HPDE6-E6E7 (cell line): ENCODE results near the gene TTLL8.

Experiments used
- DNase-seq: peaks from one replicate; pipeline ENCODE4 v3.0.0; 2011; ENCODE audit warnings: missing footprints; ENCODE audit errors: extremely low spot score

TTLL8 gene

GRCh38 chr22:50061824-50062355 lies 3.8 kb upstream of the TTLL8 start:
- no peak for DNase-seq

GRCh38 chr22:50061141-50061823 lies 3.2 kb upstream of the TTLL8 start:
- no peak for DNase-seq

GRCh38 chr22:50060441-50061140 lies 2.5 kb upstream of the TTLL8 start:
- no peak for DNase-seq

GRCh38 chr22:50059881-50060262 lies 1.8 kb upstream of the TTLL8 start:
- DNase-seq: no peak

GRCh38 chr22:50058906-50059880 lies 1.1 kb upstream of the TTLL8 start:
- DNase-seq: no peak

DNA sequence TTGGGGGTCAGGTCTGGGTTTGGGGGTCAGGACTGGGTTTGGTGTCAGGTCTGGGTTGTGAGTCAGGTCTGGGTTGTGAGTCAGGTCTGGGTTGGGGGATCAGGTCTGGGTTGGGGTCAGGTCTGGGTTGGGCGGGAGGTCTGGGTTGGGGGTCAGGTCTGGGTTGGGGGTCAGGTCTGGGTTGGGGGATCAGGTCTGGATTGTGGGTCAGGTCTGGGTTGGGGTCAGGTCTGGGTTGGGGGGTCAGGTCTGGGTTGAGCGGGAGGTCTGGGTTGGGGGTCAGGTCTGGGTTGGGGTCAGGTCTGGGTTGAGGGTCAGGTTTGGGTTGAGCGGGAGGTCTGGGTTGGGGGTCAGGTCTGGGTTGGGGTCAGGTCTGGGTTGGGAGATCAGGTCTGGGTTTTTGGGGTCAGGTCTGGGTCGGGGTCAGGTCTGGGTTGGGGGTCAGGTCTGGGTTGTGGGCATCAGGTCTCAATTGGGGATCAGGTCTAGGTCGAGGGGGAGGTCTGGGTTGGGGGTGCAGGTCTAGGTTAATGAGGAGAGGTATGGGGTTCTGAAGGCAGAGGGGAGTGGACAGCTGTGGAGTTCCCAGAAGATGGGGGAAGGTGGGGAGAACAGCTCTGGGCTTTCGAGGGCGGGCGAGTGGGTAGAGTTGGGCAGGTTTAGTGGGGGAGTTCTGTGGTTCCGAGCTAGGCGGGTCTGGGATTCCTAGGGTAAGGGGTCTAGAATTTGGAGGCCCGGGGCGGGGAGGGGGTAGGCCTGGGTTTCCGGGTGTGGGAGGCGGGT lies 629 bp downstream of the TTLL8 start:
- DNase-seq: no peak

- DNase-seq: no peak
Measured at GRCh38 chr22:50056214-50056972, 1.7 kb downstream of the TTLL8 start.

DNA sequence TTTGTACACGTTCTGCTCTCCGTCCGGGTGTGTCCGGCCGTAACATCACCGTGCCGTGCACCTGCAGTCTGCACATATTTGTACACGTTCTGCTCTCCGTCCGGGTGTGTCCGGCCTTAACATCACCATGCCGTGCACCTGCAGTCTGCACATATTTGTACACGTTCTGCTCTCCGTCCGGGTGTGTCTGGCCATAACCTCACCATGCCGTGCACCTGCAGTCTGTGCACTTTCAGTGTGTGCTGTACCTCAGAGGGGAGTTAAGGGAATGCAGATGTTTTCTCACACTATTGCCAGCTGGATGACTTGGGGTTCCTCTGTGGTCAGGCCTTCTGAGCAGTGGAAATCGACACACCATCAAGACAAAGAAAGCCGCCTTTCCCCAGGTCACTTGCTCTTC lies 4.2 kb downstream of the TTLL8 start:
- no peak for DNase-seq

- no peak for DNase-seq
Measured at GRCh38 chr22:50051930-50052329, 6.2 kb downstream of the TTLL8 start.

DNA sequence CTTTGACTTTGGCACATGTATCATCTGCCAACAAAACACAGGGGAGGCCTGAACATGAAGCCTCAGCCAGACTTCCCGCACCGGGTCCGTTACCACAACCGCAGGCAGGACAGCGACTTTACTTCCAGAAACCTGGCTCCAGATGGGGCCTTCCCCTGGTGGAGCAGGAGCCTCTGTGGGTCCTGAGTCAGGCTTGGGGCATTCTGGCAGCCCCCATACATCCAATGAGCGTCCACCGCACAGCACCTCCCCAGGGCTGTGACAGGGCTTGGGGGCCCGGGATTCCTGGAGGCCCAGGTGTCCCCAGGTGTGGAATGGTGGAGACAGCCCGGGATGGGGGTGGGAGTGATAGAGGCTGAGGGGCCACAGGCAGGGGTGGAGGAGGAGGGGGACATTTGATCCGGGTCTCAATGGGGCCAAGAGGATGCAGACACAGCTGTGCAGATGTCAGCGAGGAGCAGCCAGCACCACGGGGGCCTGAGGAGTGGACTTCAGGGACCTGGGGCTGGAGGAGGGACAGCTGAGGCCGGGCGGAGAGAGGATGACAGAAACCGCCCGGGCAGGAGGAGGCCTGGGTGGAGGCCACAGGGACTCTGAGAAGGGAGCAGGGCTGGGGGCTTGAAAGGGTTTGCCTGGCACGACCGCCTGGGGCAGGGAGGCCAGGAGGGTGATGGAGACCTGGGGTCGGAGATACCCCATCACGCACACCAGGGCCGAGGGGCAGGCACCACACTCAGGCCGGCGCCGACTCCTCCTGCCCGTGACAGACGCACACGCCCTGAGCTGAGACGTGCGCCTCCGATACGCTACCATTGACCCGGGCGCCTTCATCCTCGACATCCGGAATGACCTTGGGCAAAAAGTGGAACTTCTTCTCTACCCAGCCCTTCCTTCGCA lies 8.6 kb downstream of the TTLL8 start:
- no peak for DNase-seq

GRCh38 chr22:50048836-50049235 lies 9.3 kb downstream of the TTLL8 start:
- DNase-seq: no peak

DNA sequence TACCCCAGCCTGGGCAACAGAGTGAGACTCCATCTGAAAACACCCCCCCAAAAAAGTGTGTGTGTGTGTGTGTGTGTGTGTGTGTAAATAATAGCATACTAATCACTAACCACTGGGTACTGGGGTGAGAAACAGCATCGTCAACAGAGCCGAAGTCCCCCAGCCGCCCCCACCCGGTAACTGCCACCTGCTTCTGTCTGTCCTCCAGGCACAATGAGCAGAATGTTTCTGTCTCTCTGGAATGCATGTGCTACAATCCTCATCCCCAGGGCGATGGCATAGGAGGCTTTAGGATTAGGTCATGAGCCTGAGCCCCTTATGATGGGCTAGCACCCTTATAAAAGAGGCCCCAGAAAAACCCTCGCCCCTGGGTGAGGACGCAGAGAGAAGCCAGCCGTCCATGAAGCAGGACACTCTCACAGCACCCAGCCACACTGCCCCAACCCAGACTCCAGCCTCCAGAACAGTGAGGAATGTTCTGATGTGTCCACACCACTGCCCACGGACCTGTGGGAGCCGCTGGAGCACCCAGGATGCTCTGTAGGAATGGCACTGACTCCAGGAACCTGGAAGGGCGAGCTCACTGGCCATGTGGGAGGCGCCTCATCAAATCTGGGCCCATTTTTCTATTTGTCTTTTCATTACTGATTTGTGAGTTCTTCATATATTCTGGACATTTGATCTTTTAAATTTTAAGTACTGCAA lies 9.9 kb downstream of the TTLL8 start:
- DNase-seq: no peak

DNA sequence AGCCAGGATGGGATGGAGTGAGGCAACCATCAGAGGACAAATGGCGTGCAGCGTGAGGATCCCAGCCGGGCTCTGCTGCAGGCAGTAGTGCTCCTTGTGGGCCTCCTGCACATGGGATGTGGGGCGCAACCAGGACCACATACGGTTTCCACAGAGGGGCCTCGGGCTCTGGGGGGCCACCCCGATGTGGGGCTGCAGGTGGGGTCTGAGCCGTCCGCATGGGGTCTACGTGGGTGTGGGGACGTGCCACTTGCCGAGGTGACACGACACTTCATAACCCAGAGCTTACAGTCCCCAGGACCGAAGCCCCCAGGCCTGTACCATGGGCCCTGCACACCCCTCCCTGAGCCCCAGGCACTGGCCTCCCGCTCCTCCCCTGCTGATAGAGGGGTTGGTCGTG lies 10.8 kb downstream of the TTLL8 start:
- no peak for DNase-seq

GRCh38 chr22:50046481-50047245 lies 11.4 kb downstream of the TTLL8 start:
- DNase-seq: no peak

DNA sequence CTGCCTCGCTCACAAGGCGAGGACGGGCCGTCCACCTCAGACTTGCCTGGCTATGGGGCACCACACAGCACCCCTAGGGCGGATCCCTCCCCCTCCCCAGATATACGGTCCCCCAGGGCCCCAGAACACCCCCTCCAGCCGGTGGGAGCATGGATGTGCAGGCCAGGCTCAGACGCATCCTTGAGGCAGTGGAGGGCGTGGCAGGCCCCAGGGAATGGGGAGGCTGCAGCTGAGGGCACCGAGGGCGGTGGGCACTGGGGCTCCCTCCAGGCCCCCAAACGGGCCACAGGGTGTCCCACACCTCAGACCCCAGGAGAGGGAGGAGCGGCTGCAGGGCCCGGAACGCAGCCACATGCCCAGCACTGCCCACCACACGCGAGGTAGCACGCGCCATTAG lies 12.1 kb downstream of the TTLL8 start:
- no peak for DNase-seq

GRCh38 chr22:50045211-50046018 lies 12.7 kb downstream of the TTLL8 start:
- DNase-seq: no peak

- DNase-seq: no peak
Measured at GRCh38 chr22:50044485-50045118, 13.5 kb downstream of the TTLL8 start.
